SK-N-MC (cell line): ENCODE measurements around the gene DDX51.

ENCODE experiments used
- EZH2 ChIP-seq: fragments of 200-600 bp; sonication (generic); IDR thresholded peaks from one replicate; pipeline ENCODE4 v1.6.1; 2017; ENCODE audit warnings: antibody characterized with exemption
- FOXP2 ChIP-seq: optimal IDR thresholded peaks from 2 replicates; pipeline ENCODE3; 2011; ENCODE audit warnings: mild to moderate bottlenecking, moderate library complexity; ENCODE audit not compliant: insufficient read depth; ENCODE audit errors: extremely low read length, control extremely low read depth
- POLR2AphosphoS5 ChIP-seq: IDR thresholded peaks from 2 replicates; pipeline ENCODE4 v1.6.1; 2012; ENCODE audit warnings: mild to moderate bottlenecking, low read depth, low read length, borderline replicate concordance

GRCh38 chr12:132140501-132140900 lies 3.6 kb downstream of the DDX51 start:
- TF ChIP-seq EZH2 = no peak
- no peak for TF ChIP-seq FOXP2
- no peak for TF ChIP-seq POLR2AphosphoS5
